Pancreas (tissue), 10 donors: ENCODE measurements around the gene GRM5. TPM values are rescaled to one million over a fixed set of nuclear protein-coding genes. Genes with fewer than 3 reads are reported as not detected.
"Not testable (repeated sequence)": the region's sequence is repeated elsewhere in the genome, so short reads cannot be mapped to it uniquely, and the experiment has no call there.

Experiments
- ATAC-seq, 4 donors: fragments of 200-7000 bp; cut with Tn5 transposase; one replicate each; pipeline versions ENCODE4 v1.8.0 to v1.9.1; 2020; ENCODE audit warnings: mild to moderate bottlenecking in 4 of 4, moderate library complexity in 4 of 4
- DNase-seq, 6 donors: peaks; one replicate each; pipeline ENCODE4 v3.0.0-alpha.2; 2020
- FAIRE-seq: peaks from 2 replicates; lab custom pipeline; 2012; peaks lifted over from hg19 to GRCh38; lab: Jason Lieb, UNC
- H3K27ac ChIP-seq, 4 donors: fragments of 200-600 bp; sonication (generic); 1 replicate in 3 of 4; 2 replicates in 1 of 4; pipeline versions ENCODE4 v1.5.0 to v1.8.0; 2020
- H3K27me3 ChIP-seq, 4 donors: fragments of 200-600 bp; one replicate each; pipeline ENCODE4 v1.8.0; 2021
- H3K36me3 ChIP-seq, 3 donors: fragments of 200-600 bp; sonication (generic) in 1 of 3; one replicate each; pipeline versions ENCODE4 v1.5.0 to v1.8.0; 2020 to 2021
- H3K4me1 ChIP-seq, 3 donors: fragments of 200-600 bp; one replicate each; pipeline ENCODE4 v1.8.0; 2021
- H3K4me3 ChIP-seq, 4 donors: fragments of 200-600 bp; sonication (generic) in 2 of 4; one replicate each; pipeline versions ENCODE4 v1.5.0 to v1.8.0; 2020 to 2021
- H3K9me3 ChIP-seq, 4 donors: fragments of 200-600 bp; one replicate each; pipeline ENCODE4 v1.8.0; 2021
- WGBS, 2 donors: extraction: QIAGEN DNeasy Blood & Tissue Kit; methylation state at CpG; one replicate each; pipeline ENCODE4 v1.1.7; 2013; 5-methylcytosine and 5-hydroxymethylcytosine counted together
- intact Hi-C, 3 donors: fragments of 100-400 bp; cut with DNase I; formaldehyde crosslinking; loops; one replicate each; pipeline versions ENCODE4 v1.11.1 to v1.14.2; 2022
- polyA plus RNA-seq, 2 donors: library from polyadenylated mRNA; stranded (reverse); fragments of 200-250 nt; gene quantifications; one replicate each; pipeline ENCODE4 v1.2.3, GENCODE V29; 2013
- total RNA-seq, 6 donors: library from RNA; stranded (reverse); fragmentation: NEBNext Ultra II Directional in 4 of 6; extraction: Animal tissue kit (Norgen Biotek cat#: 25700) in 4 of 6; gene quantifications; one replicate each; pipeline versions ENCODE4 v1.2.1 to v1.2.4, GENCODE V29; 2021 to 2023
- TF ChIP-seq, protein P1 (sequence below), 4 donors: fragments of 200-600 bp; sonication (generic) in 3 of 4; IDR thresholded peaks; one replicate each; pipeline versions ENCODE4 v1.5.0 to v1.8.0; 2021; ENCODE audit warnings: antibody characterized with exemption in 4 of 4
- donor health status: healthy with polysubstance abuse.
- donor health status: DM: no; HTN: no; CAD: no; lungs with moderate emphysema.
- donor health status: DM: no; HTN: no; CAD: no.
- donor health status: control.
- donor health status: control.
- donor health status: Bipolar disorder and iron deficiency.
- donor health status: DM: yes; HTN: yes; CAD: no.
- donor health status: DM: no; HTN: no; CAD: no.
- donor health status: DM: no; HTN: no; CAD: no.
- donor health status: DM: yes; HTN: yes; CAD: no.

Gene GRM5
- total and polyA plus RNA-seq, 8 donors = 0.02 to 0.06 (median 0.06) TPM; not detected in 5

GRCh38 chr11:88972210-88972609 lies 93.6 kb downstream of the GRM5 start:
- no peak for FAIRE-seq

GRCh38 chr11:88961621-88962020 lies 104.2 kb downstream of the GRM5 start:
- 79 to 85% methylated on average over 2 of the region's 2 CpGs for WGBS, 2 donors
- H3K4me1 ChIP-seq, H3K9me3 ChIP-seq, H3K36me3 ChIP-seq, H3K27ac ChIP-seq, ATAC-seq, FAIRE-seq, H3K4me3 ChIP-seq, H3K27me3 ChIP-seq, DNase-seq, intact Hi-C loops: not testable (repeated sequence)

More at GRCh38 chr11:88972210-88972609, 93.6 kb downstream of the GRM5 start:
- Histone ChIP-seq H3K36me3 (no peaks in the 10 kb centered on the region), H3K9me3 (no peaks in the 10 kb centered on the region), H3K4me1 (no peaks in the 10 kb centered on the region), H3K27me3 (no peaks in the 10 kb centered on the region), H3K4me3 (no peak overlapping the region), H3K27ac (no peak overlapping the region)
- ATAC-seq (no peak), DNase-seq (no peak)
- intact Hi-C loops = no loop called here
- TF ChIP-seq, protein P1, sequence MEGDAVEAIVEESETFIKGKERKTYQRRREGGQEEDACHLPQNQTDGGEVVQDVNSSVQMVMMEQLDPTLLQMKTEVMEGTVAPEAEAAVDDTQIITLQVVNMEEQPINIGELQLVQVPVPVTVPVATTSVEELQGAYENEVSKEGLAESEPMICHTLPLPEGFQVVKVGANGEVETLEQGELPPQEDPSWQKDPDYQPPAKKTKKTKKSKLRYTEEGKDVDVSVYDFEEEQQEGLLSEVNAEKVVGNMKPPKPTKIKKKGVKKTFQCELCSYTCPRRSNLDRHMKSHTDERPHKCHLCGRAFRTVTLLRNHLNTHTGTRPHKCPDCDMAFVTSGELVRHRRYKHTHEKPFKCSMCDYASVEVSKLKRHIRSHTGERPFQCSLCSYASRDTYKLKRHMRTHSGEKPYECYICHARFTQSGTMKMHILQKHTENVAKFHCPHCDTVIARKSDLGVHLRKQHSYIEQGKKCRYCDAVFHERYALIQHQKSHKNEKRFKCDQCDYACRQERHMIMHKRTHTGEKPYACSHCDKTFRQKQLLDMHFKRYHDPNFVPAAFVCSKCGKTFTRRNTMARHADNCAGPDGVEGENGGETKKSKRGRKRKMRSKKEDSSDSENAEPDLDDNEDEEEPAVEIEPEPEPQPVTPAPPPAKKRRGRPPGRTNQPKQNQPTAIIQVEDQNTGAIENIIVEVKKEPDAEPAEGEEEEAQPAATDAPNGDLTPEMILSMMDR (IDR thresholded peaks at IDR 0.05) = no peak

- DNase-seq, H3K36me3 ChIP-seq, H3K27ac ChIP-seq, intact Hi-C loops, H3K4me3 ChIP-seq, ATAC-seq, H3K9me3 ChIP-seq, FAIRE-seq, H3K27me3 ChIP-seq, H3K4me1 ChIP-seq: not testable (repeated sequence)
- 65 to 68% methylated on average over 3 of the region's 3 CpGs for WGBS, 2 donors
Measured at GRCh38 chr11:88959857-88960256, 105.9 kb downstream of the GRM5 start.

- Histone ChIP-seq H3K27ac (no peak overlapping the region), H3K27me3 (no peaks in the 10 kb centered on the region), H3K4me3 (no peak overlapping the region), H3K9me3 (no peaks in the 10 kb centered on the region), H3K36me3 (no peaks in the 10 kb centered on the region), H3K4me1 (no peaks in the 10 kb centered on the region)
- ATAC-seq (no peak), DNase-seq (no peak), FAIRE-seq (no peak)
- intact Hi-C loops = no loop called here
- TF ChIP-seq, protein P1 (IDR thresholded peaks at IDR 0.05) = no peak
Measured at GRCh38 chr11:88950975-88951374, 114.8 kb downstream of the GRM5 start.

DNA sequence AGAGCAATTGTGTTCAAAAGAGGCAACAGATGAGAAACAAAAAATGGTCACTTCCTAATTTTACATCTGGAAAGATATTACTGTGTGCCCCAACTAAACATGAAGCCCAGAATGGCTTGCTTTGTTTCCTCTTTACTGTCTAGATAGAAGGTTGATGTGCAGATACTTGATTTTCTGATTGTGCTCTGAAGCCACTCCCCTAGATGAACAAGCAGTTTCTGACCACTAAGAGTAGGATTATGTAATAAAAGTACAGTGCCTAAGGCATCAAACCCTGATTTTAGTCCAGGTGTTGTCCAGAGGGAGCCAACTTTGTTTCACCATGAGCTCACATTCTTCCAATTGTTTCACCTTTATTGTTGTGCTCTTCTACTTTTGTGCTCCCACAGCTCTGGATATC lies 116.9 kb downstream of the GRM5 start:
- H3K27ac ChIP-seq, FAIRE-seq: not testable (repeated sequence)

GRCh38 chr11:88947843-88948572 lies 117.8 kb downstream of the GRM5 start:
- intact Hi-C loops, H3K36me3 ChIP-seq, FAIRE-seq, H3K9me3 ChIP-seq, H3K27ac ChIP-seq, ATAC-seq, DNase-seq, H3K4me3 ChIP-seq, H3K4me1 ChIP-seq, H3K27me3 ChIP-seq: not testable (repeated sequence)
- 69 to 73% methylated on average over 6 of the region's 6 CpGs for WGBS, 2 donors

More for the DNA sequence above, 116.9 kb downstream of the GRM5 start:
- H3K27me3 ChIP-seq, ATAC-seq, H3K4me3 ChIP-seq, H3K4me1 ChIP-seq, H3K9me3 ChIP-seq, intact Hi-C loops, DNase-seq, H3K36me3 ChIP-seq: not testable (repeated sequence)

DNA sequence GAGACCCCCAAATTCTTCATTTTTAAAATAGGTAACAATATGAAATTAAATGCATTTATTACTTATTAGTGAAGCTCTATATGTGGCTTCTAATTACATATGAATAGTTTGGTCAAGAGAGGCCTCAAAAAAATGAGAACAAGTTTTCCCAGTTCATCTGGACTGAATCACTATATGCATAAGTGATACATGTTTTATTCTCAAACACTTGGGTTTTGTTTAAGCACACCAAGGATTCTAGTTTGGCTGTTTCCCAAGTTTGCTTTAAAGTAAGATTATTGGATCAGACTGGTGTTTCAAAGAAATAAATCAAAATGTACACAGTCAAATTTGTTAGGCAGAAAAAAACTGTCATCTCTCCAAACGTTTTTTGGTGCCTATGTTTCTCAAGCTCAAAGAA lies 136.1 kb downstream of the GRM5 start:
- H3K27me3 ChIP-seq, intact Hi-C loops, H3K4me3 ChIP-seq, H3K9me3 ChIP-seq, ATAC-seq, DNase-seq, H3K27ac ChIP-seq, H3K4me1 ChIP-seq, H3K36me3 ChIP-seq: not testable (repeated sequence)
- WGBS, 2 donors = 8% methylated on average over 1 of the region's 1 CpG
- FAIRE-seq = peak; percentile 20

DNA sequence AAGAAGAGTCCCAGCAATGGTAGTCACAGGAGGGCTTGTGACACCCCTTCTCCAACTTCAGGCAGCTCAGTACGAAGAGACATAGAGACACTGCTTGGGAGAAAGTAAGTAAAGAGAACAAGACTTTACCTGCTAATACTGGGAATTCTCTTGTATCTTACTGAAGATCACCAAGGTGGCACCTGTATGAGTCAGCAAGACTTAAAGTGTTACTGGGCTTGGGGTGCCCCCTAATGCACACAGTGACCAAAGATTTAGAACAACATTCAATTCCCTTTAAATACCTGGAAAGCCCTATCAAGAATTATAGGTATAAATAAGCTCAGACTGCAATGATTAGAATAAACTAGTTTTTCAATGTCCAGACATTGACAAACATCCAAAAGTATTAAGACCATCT lies 148.7 kb downstream of the GRM5 start:
- H3K27ac ChIP-seq, H3K4me3 ChIP-seq, H3K27me3 ChIP-seq, H3K9me3 ChIP-seq, ATAC-seq, DNase-seq, intact Hi-C loops, FAIRE-seq, H3K4me1 ChIP-seq, H3K36me3 ChIP-seq: not testable (repeated sequence)
- 69 to 88% methylated on average over 1 of the region's 1 CpG for WGBS, 2 donors
